B cell (primary cell): ENCODE measurements around the gene UNCX. TPM values are rescaled to one million over a fixed set of nuclear protein-coding genes. Genes with fewer than 3 reads are reported as not detected.

ENCODE experiments used
- ATAC-seq: fragments of 200-7000 bp; cut with Tn5 transposase; one replicate; pipeline ENCODE4 v1.10.0; 2021; ENCODE audit warnings: low read depth, mild to moderate bottlenecking, moderate number of reproducible peaks, moderate library complexity
- CTCF ChIA-PET: fragments of 350-600 bp; sonication (Branson Sonifier 250); formaldehyde crosslinking; loops from one replicate; lab custom pipeline; 2021; ENCODE audit warnings: antibody characterized with exemption, inconsistent platforms; lab: Charles Lee
- POLR2A ChIA-PET: fragments of 350-600 bp; sonication (Branson Sonifier 250); formaldehyde crosslinking; loops from one replicate; lab custom pipeline; 2021; ENCODE audit warnings: antibody characterized with exemption; lab: Charles Lee
- DNase-seq: peaks from one replicate; pipeline ENCODE4 v3.0.0; 2013
- H2AFZ ChIP-seq: 2 replicates; pipeline ENCODE4 v1.6.1; 2012; ENCODE audit warnings: mild to moderate bottlenecking, low read depth, low read length; ENCODE audit not compliant: insufficient read depth, poor library complexity, severe bottlenecking
- H3K27ac ChIP-seq, 2 donors: 1 replicate in 1 of 2; 2 replicates in 1 of 2; pipeline ENCODE4 v1.5.1; 2012 to 2013; ENCODE audit warnings: low read length in 2 of 2, mild to moderate bottlenecking in 2 of 2, moderate library complexity in 1 of 2
- H3K27me3 ChIP-seq, 4 experiments: fragments of 200-600 bp in 1 of 4; sonication (generic) in 1 of 4; replicated peaks in 1 of 4; 1 replicate in 2 of 4; 2 replicates in 2 of 4; pipeline versions ENCODE4 v1.6.1 to v1.7.0; 2013 to 2016; ENCODE audit warnings: low read length in 3 of 4, mild to moderate bottlenecking in 2 of 4, mixed read lengths in 1 of 4, moderate library complexity in 1 of 4; ENCODE audit not compliant: insufficient read depth in 4 of 4, control insufficient read depth in 3 of 4; ENCODE audit errors: control extremely low read depth in 1 of 4
- H3K36me3 ChIP-seq, 2 experiments: replicated peaks in 1 of 2; 1 replicate in 1 of 2; 2 replicates in 1 of 2; pipeline versions ENCODE4 v1.6.1 to v1.7.1; 2013; ENCODE audit warnings: low read length in 1 of 2; ENCODE audit not compliant: insufficient read depth in 2 of 2, control insufficient read depth in 1 of 2; ENCODE audit errors: control extremely low read depth in 1 of 2, extremely low read depth in 1 of 2
- H3K4me1 ChIP-seq, 2 donors: fragments of 200-600 bp in 1 of 2; sonication (generic) in 1 of 2; 1 replicate in 1 of 2; 2 replicates in 1 of 2; pipeline versions ENCODE4 v1.5.1 to v1.6.1; 2013 to 2017; ENCODE audit warnings: low read length in 2 of 2; ENCODE audit not compliant: control insufficient read depth in 2 of 2, insufficient read depth in 2 of 2
- H3K4me2 ChIP-seq: replicated peaks from 2 replicates; pipeline ENCODE3; 2012; ENCODE audit warnings: mild to moderate bottlenecking, low read depth, low read length; ENCODE audit not compliant: poor library complexity, severe bottlenecking
- H3K4me3 ChIP-seq, 5 experiments: fragments of 200-600 bp in 1 of 5; sonication (generic) in 1 of 5; 1 replicate in 3 of 5; 2 replicates in 2 of 5; pipeline versions ENCODE4 v1.5.1 to v1.7.0; 2011 to 2016; ENCODE audit warnings: low read length in 4 of 5, mild to moderate bottlenecking in 4 of 5, low read depth in 2 of 5, control low read depth in 1 of 5, moderate library complexity in 1 of 5; ENCODE audit not compliant: insufficient read depth in 1 of 5; ENCODE audit errors: control extremely low read depth in 1 of 5, extremely low read depth in 1 of 5
- H3K79me2 ChIP-seq: fragments of 200-600 bp; sonication (generic); one replicate; pipeline ENCODE4 v1.6.0; 2016; ENCODE audit warnings: low read length; ENCODE audit not compliant: control insufficient read depth, insufficient read depth
- H3K9ac ChIP-seq: fragments of 200-600 bp; sonication (generic); 2 replicates; pipeline ENCODE4 v1.6.1; 2017; ENCODE audit warnings: mild to moderate bottlenecking, low read length, moderate library complexity
- H3K9me3 ChIP-seq, 3 donors: one replicate each; pipeline versions ENCODE4 v1.6.1 to v1.7.1; 2013; ENCODE audit warnings: low read length in 2 of 3; ENCODE audit not compliant: control insufficient read depth in 2 of 3, insufficient read depth in 1 of 3; ENCODE audit errors: control extremely low read depth in 1 of 3
- H4K20me1 ChIP-seq: 2 replicates; pipeline ENCODE4 v1.6.0; 2012; ENCODE audit warnings: mild to moderate bottlenecking, low read length; ENCODE audit not compliant: insufficient read depth, control insufficient read depth, poor library complexity, severe bottlenecking
- H3K27ac Mint-ChIP-seq: one replicate; pipeline ENCODE4 v1.8.0; 2021; ENCODE audit warnings: mixed read lengths
- H3K27me3 Mint-ChIP-seq: one replicate; pipeline ENCODE4 v1.8.0; 2021; ENCODE audit warnings: mixed read lengths
- H3K4me1 Mint-ChIP-seq: one replicate; pipeline ENCODE4 v1.8.0; 2021; ENCODE audit warnings: mixed read lengths
- H3K4me3 Mint-ChIP-seq: one replicate; pipeline ENCODE4 v1.8.0; 2021; ENCODE audit warnings: mixed read lengths
- H3K9me3 Mint-ChIP-seq: one replicate; pipeline ENCODE4 v1.8.0; 2022; ENCODE audit warnings: mixed read lengths; ENCODE audit not compliant: insufficient read depth
- EZH2 ChIP-seq: IDR thresholded peaks from 2 replicates; pipeline ENCODE4 v1.6.1; 2012; ENCODE audit warnings: borderline replicate concordance, low read depth, mild to moderate bottlenecking, moderate library complexity, low read length; ENCODE audit not compliant: insufficient read depth, poor library complexity, severe bottlenecking
- WGBS: methylation state at CpG from one replicate; pipeline ENCODE4 v1.1.5; 2013; ENCODE audit warnings: missing lambda C conversion rate; ENCODE audit not compliant: insufficient coverage; 5-methylcytosine and 5-hydroxymethylcytosine counted together
- intact Hi-C: fragments of 100-400 bp; cut with micrococcal nuclease; formaldehyde crosslinking; loops from one replicate; pipeline ENCODE4 v1.10.0; 2022
- polyA plus RNA-seq: library from polyadenylated mRNA; depleted of rRNA; stranded (reverse); fragments of >200 nt; gene quantifications from 2 replicates; pipeline ENCODE4 v1.2.3, GENCODE V29; 2012
- total RNA-seq, 2 donors: library from RNA; stranded (reverse); fragments of 120-200 nt in 1 of 2; gene quantifications; 1 replicate in 1 of 2; 2 replicates in 1 of 2; pipeline versions ENCODE4 v1.2.3 to v1.2.4, GENCODE V29; 2013 to 2022
- TF ChIP-seq, protein P1 (sequence below): fragments of 200-600 bp; IDR thresholded peaks from one replicate; pipeline ENCODE4 v1.8.0; 2022; ENCODE audit warnings: antibody characterized with exemption, mild to moderate bottlenecking

Gene UNCX
- total and polyA plus RNA-seq, 2 donors (not counting 1 experiment from before 2014, with no cell fraction given) = not detected

DNA sequence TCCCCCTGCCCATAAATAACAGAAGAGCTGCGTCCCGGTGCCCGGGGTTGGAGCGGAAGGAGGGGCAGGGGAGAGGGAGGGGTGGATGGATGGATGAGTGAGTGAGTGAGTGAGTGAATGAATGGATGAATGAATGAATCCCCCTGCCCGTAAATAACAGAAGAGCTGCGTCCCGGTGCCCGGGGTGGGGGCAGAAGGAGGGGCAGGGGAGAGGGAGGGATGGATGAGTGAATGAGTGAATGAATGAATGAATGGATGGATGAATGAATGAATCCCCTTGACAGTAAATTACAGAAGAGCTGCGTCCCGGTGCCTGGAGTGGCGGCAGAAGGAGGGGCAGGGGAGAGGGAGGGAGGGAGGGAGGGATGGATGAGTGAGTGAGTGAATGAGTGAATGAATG is 7.6 kb upstream of the UNCX start:
- peaks cover 0 to 11% of the 10 kb centered on the region in 2 donors for H3K4me1 ChIP-seq
- intact Hi-C loops = no loop called here
- Mint-ChIP-seq H3K27ac (no peak overlapping the region), H3K27me3 (peaks cover 55% of the 10 kb centered on the region), H3K9me3 (no peaks in the 10 kb centered on the region), H3K4me1 (no peaks in the 10 kb centered on the region), H3K4me3 (no peak overlapping the region)
- no peaks in the 10 kb centered on the region for H3K79me2 ChIP-seq
- TF ChIP-seq EZH2 = no peak
- TF ChIP-seq, protein P1, sequence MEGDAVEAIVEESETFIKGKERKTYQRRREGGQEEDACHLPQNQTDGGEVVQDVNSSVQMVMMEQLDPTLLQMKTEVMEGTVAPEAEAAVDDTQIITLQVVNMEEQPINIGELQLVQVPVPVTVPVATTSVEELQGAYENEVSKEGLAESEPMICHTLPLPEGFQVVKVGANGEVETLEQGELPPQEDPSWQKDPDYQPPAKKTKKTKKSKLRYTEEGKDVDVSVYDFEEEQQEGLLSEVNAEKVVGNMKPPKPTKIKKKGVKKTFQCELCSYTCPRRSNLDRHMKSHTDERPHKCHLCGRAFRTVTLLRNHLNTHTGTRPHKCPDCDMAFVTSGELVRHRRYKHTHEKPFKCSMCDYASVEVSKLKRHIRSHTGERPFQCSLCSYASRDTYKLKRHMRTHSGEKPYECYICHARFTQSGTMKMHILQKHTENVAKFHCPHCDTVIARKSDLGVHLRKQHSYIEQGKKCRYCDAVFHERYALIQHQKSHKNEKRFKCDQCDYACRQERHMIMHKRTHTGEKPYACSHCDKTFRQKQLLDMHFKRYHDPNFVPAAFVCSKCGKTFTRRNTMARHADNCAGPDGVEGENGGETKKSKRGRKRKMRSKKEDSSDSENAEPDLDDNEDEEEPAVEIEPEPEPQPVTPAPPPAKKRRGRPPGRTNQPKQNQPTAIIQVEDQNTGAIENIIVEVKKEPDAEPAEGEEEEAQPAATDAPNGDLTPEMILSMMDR = no peak
- ChIA-PET CTCF (interaction anchor here (0.6 kb wide), 2 partner anchors 667 to 1738 kb away, joined by 3 read pairs; no protein-coding TSS in a partner anchor), POLR2A (interaction anchor here (0.6 kb wide), 1 partner anchor 315 kb away, joined by 4 read pairs; no protein-coding TSS in a partner anchor)
- no peak overlapping the region for H3K4me3 ChIP-seq
- no peak overlapping the region for H3K9ac ChIP-seq
- H3K36me3 ChIP-seq = no peaks in the 10 kb centered on the region
- ATAC-seq (no peak), DNase-seq (no peak)
- H3K4me2 ChIP-seq = no peak overlapping the region
- no peak overlapping the region for H3K27ac ChIP-seq
- H3K27me3 ChIP-seq = peaks cover 0 to 77% (median 57%) of the 10 kb centered on the region in 4 experiments
- H2AFZ ChIP-seq = no peak overlapping the region
- peaks cover 0 to 43% (median 0%) of the 10 kb centered on the region in 3 donors for H3K9me3 ChIP-seq
- WGBS = 10% methylated on average over 8 of the region's 11 CpGs
- H4K20me1 ChIP-seq = no peaks in the 10 kb centered on the region

DNA sequence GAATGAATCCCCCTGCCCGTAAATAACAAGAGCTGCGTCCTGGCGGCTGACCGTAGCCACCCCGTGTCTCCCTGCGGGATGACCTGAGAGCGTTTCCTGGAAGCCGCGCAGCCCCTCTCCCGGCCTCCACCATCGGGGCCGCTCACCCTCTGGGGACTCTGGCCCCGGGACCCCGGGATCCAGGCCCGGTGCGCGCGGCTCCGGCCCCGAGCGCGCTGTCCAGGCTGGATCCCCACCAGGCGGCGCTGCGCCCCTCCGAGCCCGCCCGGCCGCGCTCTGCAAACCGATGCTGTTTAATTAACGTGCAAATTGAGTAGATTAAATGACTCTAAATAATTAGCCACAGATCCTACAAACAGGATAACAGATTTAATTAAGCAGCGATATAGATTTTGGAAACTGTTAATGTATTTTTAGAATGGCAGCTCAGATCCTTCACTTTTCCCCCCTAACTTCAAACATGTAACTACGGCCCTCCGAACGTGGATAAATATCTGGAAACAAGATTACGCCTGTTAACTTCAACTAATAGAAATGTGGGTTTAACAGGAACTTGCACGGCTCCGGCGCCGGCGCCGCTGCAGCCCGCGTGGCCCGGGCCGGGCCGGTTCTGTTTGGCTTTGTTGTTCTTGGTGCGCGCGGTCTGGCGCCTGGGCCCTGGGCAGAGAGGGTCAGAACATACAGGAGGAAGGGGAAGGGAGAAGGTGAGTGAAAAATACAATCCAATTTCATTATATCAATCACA is 7.1 kb upstream of the UNCX start:
- no peaks in the 10 kb centered on the region for H4K20me1 ChIP-seq
- H3K36me3 ChIP-seq = no peaks in the 10 kb centered on the region
- H3K27ac ChIP-seq = no peak overlapping the region
- H3K4me1 Mint-ChIP-seq = no peaks in the 10 kb centered on the region
- no peak overlapping the region for H3K4me3 ChIP-seq
- ChIA-PET POLR2A (interaction anchor here (0.6 kb wide), 1 partner anchor 315 kb away, joined by 4 read pairs; no protein-coding TSS in a partner anchor), CTCF (interaction anchor here (0.6 kb wide), 2 partner anchors 667 to 1738 kb away, joined by 3 read pairs; no protein-coding TSS in a partner anchor)
- H3K9me3 Mint-ChIP-seq = no peaks in the 10 kb centered on the region
- WGBS = 5% methylated on average over 33 of the region's 52 CpGs
- ATAC-seq = no peak
- peaks cover 0 to 76% (median 58%) of the 10 kb centered on the region in 4 experiments for H3K27me3 ChIP-seq
- no peak for TF ChIP-seq EZH2
- TF ChIP-seq, protein P1 = peak; percentile 61
- no peak overlapping the region for H3K4me2 ChIP-seq
- H2AFZ ChIP-seq = no peak overlapping the region
- H3K27ac Mint-ChIP-seq = peak overlapping the region; percentile 56
- H3K27me3 Mint-ChIP-seq = peaks cover 53% of the 10 kb centered on the region
- H3K9me3 ChIP-seq = peaks cover 0 to 47% (median 2%) of the 10 kb centered on the region in 3 donors
- peaks cover 0 to 11% of the 10 kb centered on the region in 2 donors for H3K4me1 ChIP-seq
- intact Hi-C loops = no loop called here
- no peak overlapping the region for H3K9ac ChIP-seq
- no peaks in the 10 kb centered on the region for H3K79me2 ChIP-seq
- DNase-seq = peak; percentile 51
- no peak overlapping the region for H3K4me3 Mint-ChIP-seq
